Stomach (tissue), 4 donors: Measurements from ENCODE around the gene XYLT1.

Experiments
- EP300 ChIP-seq: sonication (generic); formaldehyde crosslinking; IDR thresholded peaks from one replicate; pipeline ENCODE4 v1.6.1; 2017; ENCODE audit warnings: antibody characterized with exemption
- POLR2A ChIP-seq, 4 donors: fragments of 450-650 bp; IDR thresholded peaks; one replicate each; pipeline ENCODE4 v1.6.1; 2016; ENCODE audit warnings: antibody characterized with exemption in 4 of 4, control low read depth in 2 of 4, mild to moderate bottlenecking in 1 of 4, moderate library complexity in 1 of 4
- POLR2AphosphoS5 ChIP-seq, 3 donors: sonication (generic); formaldehyde crosslinking; IDR thresholded peaks; one replicate each; pipeline ENCODE4 v1.6.1; 2016; ENCODE audit warnings: antibody characterized with exemption in 3 of 3
- TF ChIP-seq, protein P1 (sequence below), 7 experiments: fragments of 450-650 bp in 4 of 7; fragments of 200-600 bp in 3 of 7; sonication (generic) in 3 of 7; IDR thresholded peaks; one replicate each; pipeline ENCODE4 v1.5.1; 2016 to 2019; ENCODE audit warnings: antibody characterized with exemption in 7 of 7, control low read depth in 2 of 7, mild to moderate bottlenecking in 1 of 7

DNA sequence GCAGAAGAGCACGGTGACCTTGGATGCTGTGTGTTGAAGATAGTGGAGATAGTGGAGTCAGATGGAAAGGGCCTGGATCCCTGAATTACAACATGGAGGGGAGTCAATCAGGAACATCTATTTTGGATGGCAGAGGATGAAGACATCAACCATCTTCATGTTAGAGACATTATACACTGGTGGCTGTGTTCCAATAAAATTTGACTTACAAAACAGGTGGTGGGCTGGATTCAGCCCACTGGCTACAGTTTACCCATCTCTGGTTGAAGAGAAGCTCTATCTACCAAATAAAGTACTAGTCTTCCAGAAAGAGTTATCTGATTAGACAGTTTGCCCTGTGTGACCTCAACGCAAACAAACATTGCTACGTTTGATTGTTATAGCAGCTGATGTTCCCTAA lies 247.2 kb downstream of the XYLT1 start:
- TF ChIP-seq, protein P1, sequence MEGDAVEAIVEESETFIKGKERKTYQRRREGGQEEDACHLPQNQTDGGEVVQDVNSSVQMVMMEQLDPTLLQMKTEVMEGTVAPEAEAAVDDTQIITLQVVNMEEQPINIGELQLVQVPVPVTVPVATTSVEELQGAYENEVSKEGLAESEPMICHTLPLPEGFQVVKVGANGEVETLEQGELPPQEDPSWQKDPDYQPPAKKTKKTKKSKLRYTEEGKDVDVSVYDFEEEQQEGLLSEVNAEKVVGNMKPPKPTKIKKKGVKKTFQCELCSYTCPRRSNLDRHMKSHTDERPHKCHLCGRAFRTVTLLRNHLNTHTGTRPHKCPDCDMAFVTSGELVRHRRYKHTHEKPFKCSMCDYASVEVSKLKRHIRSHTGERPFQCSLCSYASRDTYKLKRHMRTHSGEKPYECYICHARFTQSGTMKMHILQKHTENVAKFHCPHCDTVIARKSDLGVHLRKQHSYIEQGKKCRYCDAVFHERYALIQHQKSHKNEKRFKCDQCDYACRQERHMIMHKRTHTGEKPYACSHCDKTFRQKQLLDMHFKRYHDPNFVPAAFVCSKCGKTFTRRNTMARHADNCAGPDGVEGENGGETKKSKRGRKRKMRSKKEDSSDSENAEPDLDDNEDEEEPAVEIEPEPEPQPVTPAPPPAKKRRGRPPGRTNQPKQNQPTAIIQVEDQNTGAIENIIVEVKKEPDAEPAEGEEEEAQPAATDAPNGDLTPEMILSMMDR (IDR thresholded peaks at IDR 0.05), result no peak
- TF ChIP-seq POLR2A (IDR thresholded peaks at IDR 0.05) (no peak), EP300 (no peak), POLR2AphosphoS5 (IDR thresholded peaks at IDR 0.05) (no peak)
